ENCODE results near the gene SAMHD1.

SAMHD1 gene

GRCh38 chr20:36992802-36993334 lies 41.4 kb upstream of the SAMHD1 start:
- WGBS (ENCODE audit: extremely low coverage, insufficient coverage, low lambda C conversion rate) = no CpG with 5 or more reads among the region's 4 CpGs
- no peak overlapping the region for H2AK5ac ChIP-seq (ENCODE audit: low read length)

GRCh38 chr20:36991703-36992102 lies 40.2 kb upstream of the SAMHD1 start:
- Histone ChIP-seq H2AK5ac (ENCODE audit: low read length) (no peak overlapping the region), H2BK120ac (ENCODE audit: low read depth, low read length) (no peak overlapping the region), H3K27ac (ENCODE audit: low read depth, low read length) (no peak overlapping the region), H3K79me1 (ENCODE audit: low read length) (no peaks in the 10 kb centered on the region), H4K8ac (ENCODE audit: low read depth, low read length) (no peak overlapping the region), H3K4ac (ENCODE audit: low read depth, low read length) (no peak overlapping the region), H3K4me3 (ENCODE audit: low read length) (no peak overlapping the region), H3K36me3 (ENCODE audit: control insufficient read depth, insufficient read depth, low read length) (no peaks in the 10 kb centered on the region), H3K27me3 (ENCODE audit: insufficient read depth, low read length, poor library complexity) (no peaks in the 10 kb centered on the region), H3K4me2 (ENCODE audit: low read length) (no peak overlapping the region), H3K4me1 (ENCODE audit: control insufficient read depth, low read depth, low read length) (no peaks in the 10 kb centered on the region), H2BK5ac (ENCODE audit: low read length) (no peak overlapping the region), H3K18ac (ENCODE audit: low read length) (no peak overlapping the region), H2BK15ac (replicated peaks; ENCODE audit: low read depth) (no peak overlapping the region), H3K23ac (ENCODE audit: low read length) (no peak overlapping the region), H3K9ac (ENCODE audit: low read length) (no peak overlapping the region), H3K79me2 (ENCODE audit: control insufficient read depth, insufficient read depth, low read length) (no peaks in the 10 kb centered on the region), H4K5ac (ENCODE audit: low read length) (no peak overlapping the region), H3K56ac (ENCODE audit: low read length) (no peak overlapping the region)
- no CpG with 5 or more reads among the region's 3 CpGs for WGBS (ENCODE audit: extremely low coverage, insufficient coverage, low lambda C conversion rate)
- no peak for DNase-seq

More at GRCh38 chr20:36992802-36993334, 41.4 kb upstream of the SAMHD1 start:
- H3K27me3 ChIP-seq (ENCODE audit: insufficient read depth, low read length, poor library complexity) = no peaks in the 10 kb centered on the region
- no peak overlapping the region for H4K8ac ChIP-seq (ENCODE audit: low read depth, low read length)
- H3K79me2 ChIP-seq (ENCODE audit: control insufficient read depth, insufficient read depth, low read length) = no peaks in the 10 kb centered on the region
- no peak overlapping the region for H3K27ac ChIP-seq (ENCODE audit: low read depth, low read length)
- no peak overlapping the region for H3K23ac ChIP-seq (ENCODE audit: low read length)
- no peak overlapping the region for H3K4me2 ChIP-seq (ENCODE audit: low read length)
- no peaks in the 10 kb centered on the region for H3K79me1 ChIP-seq (ENCODE audit: low read length)
- H3K4me3 ChIP-seq (ENCODE audit: low read length) = no peak overlapping the region
- H3K4me1 ChIP-seq (ENCODE audit: control insufficient read depth, low read depth, low read length) = no peaks in the 10 kb centered on the region
- H4K5ac ChIP-seq (ENCODE audit: low read length) = no peak overlapping the region
- no peak overlapping the region for H2BK120ac ChIP-seq (ENCODE audit: low read depth, low read length)
- no peak overlapping the region for H3K56ac ChIP-seq (ENCODE audit: low read length)
- no peak overlapping the region for H2BK15ac ChIP-seq (replicated peaks; ENCODE audit: low read depth)
- DNase-seq = no peak
- H3K18ac ChIP-seq (ENCODE audit: low read length) = no peak overlapping the region
- no peak overlapping the region for H3K9ac ChIP-seq (ENCODE audit: low read length)
- H3K36me3 ChIP-seq (ENCODE audit: control insufficient read depth, insufficient read depth, low read length) = no peaks in the 10 kb centered on the region
- H3K4ac ChIP-seq (ENCODE audit: low read depth, low read length) = no peak overlapping the region
- H2BK5ac ChIP-seq (ENCODE audit: low read length) = no peak overlapping the region

GRCh38 chr20:36989797-36990196 lies 38.3 kb upstream of the SAMHD1 start:
- no peak overlapping the region for H2BK5ac ChIP-seq (ENCODE audit: low read length)
- no peak overlapping the region for H3K4me2 ChIP-seq (ENCODE audit: low read length)

GRCh38 chr20:36988494-36988966 lies 37.0 kb upstream of the SAMHD1 start:
- H4K8ac ChIP-seq (ENCODE audit: low read depth, low read length) = no peak overlapping the region
- H2BK15ac ChIP-seq (replicated peaks; ENCODE audit: low read depth) = no peak overlapping the region
- H3K9ac ChIP-seq (ENCODE audit: low read length) = no peak overlapping the region
- H3K79me2 ChIP-seq (ENCODE audit: control insufficient read depth, insufficient read depth, low read length) = no peaks in the 10 kb centered on the region
- no peak overlapping the region for H4K5ac ChIP-seq (ENCODE audit: low read length)
- no peaks in the 10 kb centered on the region for H3K79me1 ChIP-seq (ENCODE audit: low read length)
- H3K4me1 ChIP-seq (ENCODE audit: control insufficient read depth, low read depth, low read length) = no peaks in the 10 kb centered on the region
- H3K4me2 ChIP-seq (ENCODE audit: low read length) = no peak overlapping the region
- no peak overlapping the region for H3K27ac ChIP-seq (ENCODE audit: low read depth, low read length)
- H3K4me3 ChIP-seq (ENCODE audit: low read length) = no peak overlapping the region
- H3K27me3 ChIP-seq (ENCODE audit: insufficient read depth, low read length, poor library complexity) = no peaks in the 10 kb centered on the region
- no peak overlapping the region for H3K4ac ChIP-seq (ENCODE audit: low read depth, low read length)
- no peak for DNase-seq
- no peak overlapping the region for H2BK120ac ChIP-seq (ENCODE audit: low read depth, low read length)
- H2BK5ac ChIP-seq (ENCODE audit: low read length) = no peak overlapping the region
- no peak overlapping the region for H3K56ac ChIP-seq (ENCODE audit: low read length)
- no peak overlapping the region for H3K18ac ChIP-seq (ENCODE audit: low read length)
- no peaks in the 10 kb centered on the region for H3K36me3 ChIP-seq (ENCODE audit: control insufficient read depth, insufficient read depth, low read length)
- no peak overlapping the region for H2AK5ac ChIP-seq (ENCODE audit: low read length)
- H3K23ac ChIP-seq (ENCODE audit: low read length) = no peak overlapping the region
- WGBS (ENCODE audit: extremely low coverage, insufficient coverage, low lambda C conversion rate) = no CpG with 5 or more reads among the region's 3 CpGs

More at GRCh38 chr20:36989797-36990196, 38.3 kb upstream of the SAMHD1 start:
- Histone ChIP-seq H2AK5ac (ENCODE audit: low read length) (no peak overlapping the region), H2BK15ac (replicated peaks; ENCODE audit: low read depth) (no peak overlapping the region), H3K36me3 (ENCODE audit: control insufficient read depth, insufficient read depth, low read length) (no peaks in the 10 kb centered on the region), H3K79me2 (ENCODE audit: control insufficient read depth, insufficient read depth, low read length) (no peaks in the 10 kb centered on the region), H3K4me1 (ENCODE audit: control insufficient read depth, low read depth, low read length) (no peaks in the 10 kb centered on the region), H3K79me1 (ENCODE audit: low read length) (no peaks in the 10 kb centered on the region), H3K23ac (ENCODE audit: low read length) (no peak overlapping the region), H3K4ac (ENCODE audit: low read depth, low read length) (no peak overlapping the region), H3K18ac (ENCODE audit: low read length) (no peak overlapping the region), H3K56ac (ENCODE audit: low read length) (no peak overlapping the region), H3K27ac (ENCODE audit: low read depth, low read length) (no peak overlapping the region), H4K8ac (ENCODE audit: low read depth, low read length) (no peak overlapping the region), H2BK120ac (ENCODE audit: low read depth, low read length) (no peak overlapping the region), H3K4me3 (ENCODE audit: low read length) (no peak overlapping the region), H3K9ac (ENCODE audit: low read length) (no peak overlapping the region), H3K27me3 (ENCODE audit: insufficient read depth, low read length, poor library complexity) (no peaks in the 10 kb centered on the region), H4K5ac (ENCODE audit: low read length) (no peak overlapping the region)
- WGBS (ENCODE audit: extremely low coverage, insufficient coverage, low lambda C conversion rate) = no CpG with 5 or more reads among the region's 6 CpGs
- DNase-seq = no peak

GRCh38 chr20:36984257-36984638 lies 32.7 kb upstream of the SAMHD1 start:
- no peak overlapping the region for H3K18ac ChIP-seq (ENCODE audit: low read length)
- no peaks in the 10 kb centered on the region for H3K27me3 ChIP-seq (ENCODE audit: insufficient read depth, low read length, poor library complexity)
- no peak overlapping the region for H4K5ac ChIP-seq (ENCODE audit: low read length)
- no peak overlapping the region for H3K4me3 ChIP-seq (ENCODE audit: low read length)
- H3K4me2 ChIP-seq (ENCODE audit: low read length) = no peak overlapping the region
- no peak overlapping the region for H2AK5ac ChIP-seq (ENCODE audit: low read length)
- no peak overlapping the region for H3K27ac ChIP-seq (ENCODE audit: low read depth, low read length)
- H3K36me3 ChIP-seq (ENCODE audit: control insufficient read depth, insufficient read depth, low read length) = no peaks in the 10 kb centered on the region
- H2BK120ac ChIP-seq (ENCODE audit: low read depth, low read length) = no peak overlapping the region
- H3K4me1 ChIP-seq (ENCODE audit: control insufficient read depth, low read depth, low read length) = no peaks in the 10 kb centered on the region
- WGBS (ENCODE audit: extremely low coverage, insufficient coverage, low lambda C conversion rate) = no CpG with 5 or more reads among the region's 6 CpGs
- no peaks in the 10 kb centered on the region for H3K79me1 ChIP-seq (ENCODE audit: low read length)
- no peak overlapping the region for H3K9ac ChIP-seq (ENCODE audit: low read length)
- H2BK15ac ChIP-seq (replicated peaks; ENCODE audit: low read depth) = no peak overlapping the region
- no peak overlapping the region for H3K23ac ChIP-seq (ENCODE audit: low read length)
- no peaks in the 10 kb centered on the region for H3K79me2 ChIP-seq (ENCODE audit: control insufficient read depth, insufficient read depth, low read length)
- H4K8ac ChIP-seq (ENCODE audit: low read depth, low read length) = no peak overlapping the region
- no peak overlapping the region for H3K56ac ChIP-seq (ENCODE audit: low read length)
- no peak overlapping the region for H2BK5ac ChIP-seq (ENCODE audit: low read length)
- no peak for DNase-seq
- H3K4ac ChIP-seq (ENCODE audit: low read depth, low read length) = no peak overlapping the region

All from mesendoderm (in vitro differentiated cells).